Panc1 (cell line): Measurements from ENCODE around the gene ANG. TPM values are rescaled to one million over a fixed set of nuclear protein-coding genes. Genes with fewer than 3 reads are reported as not detected.
"Not testable (repeated sequence)": the region's sequence is repeated elsewhere in the genome, so short reads cannot be mapped to it uniquely, and the experiment has no call there.

Experiments used
- ATAC-seq: fragments of 200-7000 bp; cut with Tn5 transposase; 2 replicates; pipeline ENCODE4 v1.9.1; 2020; ENCODE audit warnings: mild to moderate bottlenecking, moderate library complexity
- BruUV-seq: library from RNA; stranded (reverse); fragments of 400-500 nt; replicated peaks from 2 replicates; lab custom pipeline; 2021; lab: Mats Ljungman, UMichigan
- CTCF ChIA-PET: fragments of 300-600 bp; sonication (Branson Sonifier 250); formaldehyde crosslinking; loops from one replicate; lab custom pipeline; 2022; ENCODE audit warnings: antibody characterized with exemption; lab: Charles Lee
- POLR2A ChIA-PET: fragments of 300-600 bp; sonication (Branson Sonifier 250); formaldehyde crosslinking; loops from one replicate; lab custom pipeline; 2022; ENCODE audit warnings: antibody characterized with exemption; lab: Charles Lee
- DNase-seq: peaks from one replicate; pipeline ENCODE4 v3.0.0-alpha.2; 2010; ENCODE audit warnings: low read depth, low spot score
- H3K27ac ChIP-seq: 2 replicates; pipeline ENCODE4 v1.5.1; 2011; ENCODE audit warnings: mild to moderate bottlenecking, low read length, inconsistent platforms
- H3K27me3 ChIP-seq: fragments of 200-500 bp; sonication (Bioruptor generic); 2 replicates; pipeline ENCODE4 v1.6.0; 2014; ENCODE audit warnings: low read length, inconsistent platforms; ENCODE audit not compliant: control insufficient read depth, insufficient read depth
- H3K36me3 ChIP-seq: fragments of 200-500 bp; sonication (Bioruptor generic); 2 replicates; pipeline ENCODE4 v1.5.1; 2014; ENCODE audit warnings: inconsistent platforms, mild to moderate bottlenecking, low read length, moderate library complexity; ENCODE audit not compliant: control insufficient read depth, insufficient read depth
- H3K4me1 ChIP-seq: 2 replicates; pipeline ENCODE4 v1.5.1; 2011; ENCODE audit warnings: inconsistent platforms, mild to moderate bottlenecking, low read length, moderate library complexity; ENCODE audit not compliant: control insufficient read depth, insufficient read depth
- H3K4me3 ChIP-seq, 2 experiments: 2 replicates each; pipeline ENCODE4 v1.5.1; 2011 to 2012; ENCODE audit warnings: low read depth in 2 of 2, low read length in 2 of 2, mild to moderate bottlenecking in 2 of 2, inconsistent platforms in 1 of 2, moderate library complexity in 1 of 2
- H3K9me3 ChIP-seq: fragments of 200-500 bp; sonication (Bioruptor generic); 2 replicates; pipeline ENCODE4 v1.5.1; 2014; ENCODE audit warnings: low read depth, mild to moderate bottlenecking, inconsistent platforms, low read length, moderate library complexity; ENCODE audit not compliant: control insufficient read depth, insufficient read depth
- POLR2AphosphoS5 ChIP-seq: IDR thresholded peaks from 2 replicates; pipeline ENCODE4 v1.6.1; 2012; ENCODE audit warnings: mild to moderate bottlenecking, low read depth, low read length, moderate library complexity
- SIN3A ChIP-seq: IDR thresholded peaks from 2 replicates; pipeline ENCODE4 v1.6.1; 2012; ENCODE audit warnings: low read depth, mild to moderate bottlenecking, low read length, moderate library complexity, borderline replicate concordance; ENCODE audit not compliant: insufficient read depth
- TCF7L2 ChIP-seq: IDR thresholded peaks from 2 replicates; pipeline ENCODE4 v1.6.1; 2011; ENCODE audit warnings: mild to moderate bottlenecking, low read depth, low read length, inconsistent platforms
- in situ Hi-C: cut with HindIII; loops from 2 replicates; pipeline ENCODE4 v1.10.0; 2016; ENCODE audit warnings: low sequenced_read_pairs, low pct_unique_long_range_greater_than_20kb
- intact Hi-C: fragments of 100-400 bp; cut with micrococcal nuclease; formaldehyde crosslinking; loops from one replicate; pipeline ENCODE4 v1.10.0; 2022; ENCODE audit not compliant: unreplicated experiment
- total RNA-seq: library from RNA; stranded (reverse); gene quantifications from one replicate; pipeline ENCODE4 v1.2.1, GENCODE V29; 2021; ENCODE audit not compliant: unreplicated experiment
- TF ChIP-seq, protein P1 (sequence below): fragments of 450-650 bp; IDR thresholded peaks from 2 replicates; pipeline ENCODE4 v1.5.1; 2017; ENCODE audit warnings: mild to moderate bottlenecking
- TF ChIP-seq, protein P2 (sequence below), 2 experiments: IDR thresholded peaks; 2 replicates each; pipeline ENCODE4 v1.6.1; 2011 to 2012; ENCODE audit warnings: low read depth in 2 of 2, control low read depth in 1 of 2, low read length in 1 of 2, mild to moderate bottlenecking in 1 of 2, moderate library complexity in 1 of 2; ENCODE audit not compliant: insufficient read depth in 1 of 2

ANG gene
- total RNA-seq, 1 experiment from 2014 or later: 1.9 TPM

DNA sequence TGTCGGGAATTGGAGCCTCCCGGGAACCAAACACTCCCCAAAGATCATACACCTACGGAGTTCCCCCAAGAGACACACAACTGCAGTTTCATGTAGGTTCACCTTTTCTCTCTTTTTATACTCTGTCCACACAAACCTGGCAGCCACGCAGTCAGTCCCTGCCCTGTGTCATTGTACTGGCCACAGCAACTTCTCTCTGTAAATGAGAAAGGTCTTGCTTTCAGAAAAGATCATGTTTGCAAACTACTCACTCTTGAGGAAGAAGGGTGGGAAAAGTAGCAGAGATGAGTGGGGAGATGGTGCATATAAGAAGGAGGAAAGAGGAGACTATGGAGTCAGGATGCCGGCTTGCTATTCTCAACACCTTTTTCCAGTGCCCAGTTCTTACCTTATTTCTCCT lies 10.4 kb downstream of the ANG start:
- no peaks in the 10 kb centered on the region; the same call in 1 of the 2 replicates for H3K4me1 ChIP-seq
- no peak overlapping the region for H3K4me3 ChIP-seq
- TF ChIP-seq, protein P1, sequence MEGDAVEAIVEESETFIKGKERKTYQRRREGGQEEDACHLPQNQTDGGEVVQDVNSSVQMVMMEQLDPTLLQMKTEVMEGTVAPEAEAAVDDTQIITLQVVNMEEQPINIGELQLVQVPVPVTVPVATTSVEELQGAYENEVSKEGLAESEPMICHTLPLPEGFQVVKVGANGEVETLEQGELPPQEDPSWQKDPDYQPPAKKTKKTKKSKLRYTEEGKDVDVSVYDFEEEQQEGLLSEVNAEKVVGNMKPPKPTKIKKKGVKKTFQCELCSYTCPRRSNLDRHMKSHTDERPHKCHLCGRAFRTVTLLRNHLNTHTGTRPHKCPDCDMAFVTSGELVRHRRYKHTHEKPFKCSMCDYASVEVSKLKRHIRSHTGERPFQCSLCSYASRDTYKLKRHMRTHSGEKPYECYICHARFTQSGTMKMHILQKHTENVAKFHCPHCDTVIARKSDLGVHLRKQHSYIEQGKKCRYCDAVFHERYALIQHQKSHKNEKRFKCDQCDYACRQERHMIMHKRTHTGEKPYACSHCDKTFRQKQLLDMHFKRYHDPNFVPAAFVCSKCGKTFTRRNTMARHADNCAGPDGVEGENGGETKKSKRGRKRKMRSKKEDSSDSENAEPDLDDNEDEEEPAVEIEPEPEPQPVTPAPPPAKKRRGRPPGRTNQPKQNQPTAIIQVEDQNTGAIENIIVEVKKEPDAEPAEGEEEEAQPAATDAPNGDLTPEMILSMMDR: no peak
- TF ChIP-seq SIN3A (no peak), TCF7L2 (no peak), POLR2AphosphoS5 (no peak)
- TF ChIP-seq, protein P2, sequence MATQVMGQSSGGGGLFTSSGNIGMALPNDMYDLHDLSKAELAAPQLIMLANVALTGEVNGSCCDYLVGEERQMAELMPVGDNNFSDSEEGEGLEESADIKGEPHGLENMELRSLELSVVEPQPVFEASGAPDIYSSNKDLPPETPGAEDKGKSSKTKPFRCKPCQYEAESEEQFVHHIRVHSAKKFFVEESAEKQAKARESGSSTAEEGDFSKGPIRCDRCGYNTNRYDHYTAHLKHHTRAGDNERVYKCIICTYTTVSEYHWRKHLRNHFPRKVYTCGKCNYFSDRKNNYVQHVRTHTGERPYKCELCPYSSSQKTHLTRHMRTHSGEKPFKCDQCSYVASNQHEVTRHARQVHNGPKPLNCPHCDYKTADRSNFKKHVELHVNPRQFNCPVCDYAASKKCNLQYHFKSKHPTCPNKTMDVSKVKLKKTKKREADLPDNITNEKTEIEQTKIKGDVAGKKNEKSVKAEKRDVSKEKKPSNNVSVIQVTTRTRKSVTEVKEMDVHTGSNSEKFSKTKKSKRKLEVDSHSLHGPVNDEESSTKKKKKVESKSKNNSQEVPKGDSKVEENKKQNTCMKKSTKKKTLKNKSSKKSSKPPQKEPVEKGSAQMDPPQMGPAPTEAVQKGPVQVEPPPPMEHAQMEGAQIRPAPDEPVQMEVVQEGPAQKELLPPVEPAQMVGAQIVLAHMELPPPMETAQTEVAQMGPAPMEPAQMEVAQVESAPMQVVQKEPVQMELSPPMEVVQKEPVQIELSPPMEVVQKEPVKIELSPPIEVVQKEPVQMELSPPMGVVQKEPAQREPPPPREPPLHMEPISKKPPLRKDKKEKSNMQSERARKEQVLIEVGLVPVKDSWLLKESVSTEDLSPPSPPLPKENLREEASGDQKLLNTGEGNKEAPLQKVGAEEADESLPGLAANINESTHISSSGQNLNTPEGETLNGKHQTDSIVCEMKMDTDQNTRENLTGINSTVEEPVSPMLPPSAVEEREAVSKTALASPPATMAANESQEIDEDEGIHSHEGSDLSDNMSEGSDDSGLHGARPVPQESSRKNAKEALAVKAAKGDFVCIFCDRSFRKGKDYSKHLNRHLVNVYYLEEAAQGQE (IDR thresholded peaks at IDR 0.05; ENCODE audit: insufficient read depth in 1 of 2, low read depth in 2 of 2, low read length in 1 of 2): no peak
- intact Hi-C loops (loop anchor here (5.0 kb wide), 1 partner anchor 273 kb away; no protein-coding TSS in a partner anchor), in situ Hi-C loops (no loop called here)
- H3K36me3 ChIP-seq: no peaks in the 10 kb centered on the region
- ATAC-seq: no peak
- no peak for DNase-seq
- ChIA-PET POLR2A (no interaction called here), CTCF (no interaction called here)
- no peaks in the 10 kb centered on the region for H3K9me3 ChIP-seq
- BruUV-seq: no TSS peak
- H3K27me3 ChIP-seq: no peaks in the 10 kb centered on the region
- no peak overlapping the region for H3K27ac ChIP-seq

DNA sequence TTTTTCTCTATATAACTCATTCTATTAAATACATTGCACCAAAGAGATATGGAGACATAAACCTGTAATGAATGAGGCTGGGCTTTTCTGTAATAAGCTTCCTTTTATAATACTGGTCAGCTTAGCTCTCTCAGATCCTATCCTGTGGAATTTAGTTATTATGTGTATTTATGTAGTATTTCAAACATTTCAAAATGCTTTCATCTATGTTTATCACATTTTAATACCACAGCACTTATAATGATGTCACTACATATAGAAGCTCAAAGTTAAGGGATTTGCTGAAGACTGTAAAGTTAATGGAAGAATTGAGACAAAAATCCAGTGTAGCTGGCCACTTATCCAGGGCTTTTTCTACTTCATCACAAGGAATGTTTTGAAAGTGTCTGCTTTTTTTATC lies 11.4 kb downstream of the ANG start:
- Histone ChIP-seq H3K4me3 (no peak overlapping the region), H3K27me3 (no peaks in the 10 kb centered on the region), H3K4me1 (no peaks in the 10 kb centered on the region; the same call in 1 of the 2 replicates), H3K9me3 (no peaks in the 10 kb centered on the region), H3K27ac (no peak overlapping the region), H3K36me3 (no peaks in the 10 kb centered on the region)
- ChIA-PET CTCF (interaction anchor here (1.4 kb wide), 1 partner anchor 155 kb away, joined by 3 read pairs; no protein-coding TSS in a partner anchor), POLR2A (interaction anchor here (0.5 kb wide), 1 partner anchor 357 kb away, joined by 6 read pairs; no protein-coding TSS in a partner anchor)
- no peak for DNase-seq
- ATAC-seq: no peak
- no peak for TF ChIP-seq POLR2AphosphoS5
- TF ChIP-seq, protein P1: no peak
- no peak for TF ChIP-seq SIN3A
- TF ChIP-seq, protein P2 (IDR thresholded peaks at IDR 0.05; ENCODE audit: insufficient read depth in 1 of 2, low read depth in 2 of 2, low read length in 1 of 2): no peak
- no peak for TF ChIP-seq TCF7L2
- BruUV-seq: no TSS peak
- intact Hi-C loops (loop anchor here (5.0 kb wide), 1 partner anchor 272 kb away; no protein-coding TSS in a partner anchor), in situ Hi-C loops (no loop called here)

DNA sequence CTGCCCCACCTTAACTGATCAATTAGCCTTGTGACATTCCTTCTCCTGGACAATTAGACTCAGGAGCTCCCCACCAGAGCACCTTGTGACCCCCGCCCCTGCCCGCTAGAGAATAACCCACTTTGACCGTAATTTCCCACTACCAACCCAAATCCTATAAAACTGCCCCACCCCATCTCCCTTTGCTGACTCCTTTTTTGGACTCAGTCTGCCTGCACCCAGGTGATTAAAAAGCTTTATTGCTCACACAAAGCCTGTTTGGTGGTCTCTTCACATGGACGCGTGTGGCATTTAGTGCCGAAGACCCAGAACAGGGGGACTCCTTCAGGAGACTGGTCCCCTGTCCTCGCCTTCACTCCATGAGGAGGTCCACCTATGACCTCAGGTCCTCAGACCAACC lies 12.4 kb downstream of the ANG start:
- DNase-seq, H3K9me3 ChIP-seq, BruUV-seq, in situ Hi-C loops, ATAC-seq, H3K27ac ChIP-seq, H3K27me3 ChIP-seq, intact Hi-C loops, POLR2A ChIA-PET, H3K36me3 ChIP-seq, H3K4me3 ChIP-seq, H3K4me1 ChIP-seq: not testable (repeated sequence)
- CTCF ChIA-PET: interaction anchor here (0.7 kb wide), 1 partner anchor 169 kb away, joined by 3 read pairs; no protein-coding TSS in a partner anchor
